ENCODE data around the gene CBX1. TPM values are rescaled to one million over a fixed set of nuclear protein-coding genes. Genes with fewer than 3 reads are reported as not detected.

CBX1 gene
- total and polyA plus RNA-seq, 10 of the 15 experiments (the other 5 are each of a cell fraction or from before 2014, with no cell fraction given): 11.8 to 99.2 (median 43.5) TPM

GRCh38 chr17:48125829-48126531 is 24.7 kb upstream of the CBX1 start (continued):
- no peak for TF ChIP-seq MAX (IDR thresholded peaks at IDR 0.05; ENCODE audit: low read depth, low read length)
- TF ChIP-seq POLR2AphosphoS5 (IDR thresholded peaks at IDR 0.05; ENCODE audit: low read length): peak; percentile 50; the same call in 1 of the 2 replicates
- peak; percentile 55; the same call in 1 of the 2 replicates for TF ChIP-seq PML (IDR thresholded peaks at IDR 0.05; ENCODE audit: low read length)
- no peak for TF ChIP-seq SIX5 (IDR thresholded peaks at IDR 0.05; ENCODE audit: low read depth, low read length, severe bottlenecking)
- no peak for TF ChIP-seq SIN3A (IDR thresholded peaks at IDR 0.05; ENCODE audit: low read depth, low read length)
- TF ChIP-seq CUX1 (IDR thresholded peaks at IDR 0.05; ENCODE audit: insufficient replicate concordance, low read depth, low read length): no peak
- no peak for TF ChIP-seq CEBPB (IDR thresholded peaks at IDR 0.05; ENCODE audit: borderline replicate concordance in 1 of 2, low read depth in 2 of 2, low read length in 2 of 2)
- TF ChIP-seq NR2C1 (IDR thresholded peaks at IDR 0.05): no peak
